Omental fat pad (tissue), 4 donors: ENCODE data around the gene MRPL51. TPM values are rescaled to one million over a fixed set of nuclear protein-coding genes. Genes with fewer than 3 reads are reported as not detected.
A peak's percentile ranks its signal among the peaks of the same experiment; 100 is the strongest.

Experiments
- ATAC-seq: fragments of 150-250 bp; one replicate; pipeline ENCODE4 v1.9.1; 2016; ENCODE audit warnings: mild to moderate bottlenecking, moderate library complexity; ENCODE audit not compliant: low FRiP score
- DNase-seq: peaks from one replicate; pipeline ENCODE4 v3.0.0-alpha.2; 2019; ENCODE audit warnings: low spot score
- total RNA-seq, 4 donors: library from RNA; depleted of rRNA; stranded (reverse); fragments of >200 nt; gene quantifications; one replicate each; pipeline ENCODE4 v1.1.0, GENCODE V29; 2016
- TF ChIP-seq, protein P1 (sequence below), 3 donors: fragments of 450-650 bp; IDR thresholded peaks; one replicate each; pipeline ENCODE4 v1.5.1; 2016 to 2017; ENCODE audit warnings: antibody characterized with exemption in 3 of 3, mild to moderate bottlenecking in 3 of 3, moderate library complexity in 2 of 3

The MRPL51 gene
- total RNA-seq, 4 donors from 2014 or later: 44.1 to 118 (median 67.8) TPM

- TF ChIP-seq, protein P1, sequence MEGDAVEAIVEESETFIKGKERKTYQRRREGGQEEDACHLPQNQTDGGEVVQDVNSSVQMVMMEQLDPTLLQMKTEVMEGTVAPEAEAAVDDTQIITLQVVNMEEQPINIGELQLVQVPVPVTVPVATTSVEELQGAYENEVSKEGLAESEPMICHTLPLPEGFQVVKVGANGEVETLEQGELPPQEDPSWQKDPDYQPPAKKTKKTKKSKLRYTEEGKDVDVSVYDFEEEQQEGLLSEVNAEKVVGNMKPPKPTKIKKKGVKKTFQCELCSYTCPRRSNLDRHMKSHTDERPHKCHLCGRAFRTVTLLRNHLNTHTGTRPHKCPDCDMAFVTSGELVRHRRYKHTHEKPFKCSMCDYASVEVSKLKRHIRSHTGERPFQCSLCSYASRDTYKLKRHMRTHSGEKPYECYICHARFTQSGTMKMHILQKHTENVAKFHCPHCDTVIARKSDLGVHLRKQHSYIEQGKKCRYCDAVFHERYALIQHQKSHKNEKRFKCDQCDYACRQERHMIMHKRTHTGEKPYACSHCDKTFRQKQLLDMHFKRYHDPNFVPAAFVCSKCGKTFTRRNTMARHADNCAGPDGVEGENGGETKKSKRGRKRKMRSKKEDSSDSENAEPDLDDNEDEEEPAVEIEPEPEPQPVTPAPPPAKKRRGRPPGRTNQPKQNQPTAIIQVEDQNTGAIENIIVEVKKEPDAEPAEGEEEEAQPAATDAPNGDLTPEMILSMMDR (IDR thresholded peaks at IDR 0.05): no peak
- peak; percentile 66 for DNase-seq
- ATAC-seq: peak; percentile 51
Observed at GRCh38 chr12:6534945-6535696, 42.1 kb upstream of the MRPL51 start.

DNA sequence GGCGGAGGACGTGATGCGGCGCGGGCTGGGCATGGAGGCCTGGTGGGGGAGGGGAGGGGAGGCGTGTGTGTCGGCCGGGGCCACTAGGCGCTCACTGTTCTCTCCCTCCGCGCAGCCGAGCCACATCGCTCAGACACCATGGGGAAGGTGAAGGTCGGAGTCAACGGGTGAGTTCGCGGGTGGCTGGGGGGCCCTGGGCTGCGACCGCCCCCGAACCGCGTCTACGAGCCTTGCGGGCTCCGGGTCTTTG lies 41.6 kb upstream of the MRPL51 start:
- DNase-seq: no peak
- ATAC-seq: no peak
- TF ChIP-seq, protein P1 (IDR thresholded peaks at IDR 0.05): no peak

GRCh38 chr12:6533923-6534694 lies 41.0 kb upstream of the MRPL51 start, which contains the start of gene GAPDH:
TSS of gene GAPDH (plus strand) at chr12:6534517. CDS start at chr12:6534833, 316 bp downstream.
- ATAC-seq: peak; percentile 71
- DNase-seq: peak; percentile 72

DNA sequence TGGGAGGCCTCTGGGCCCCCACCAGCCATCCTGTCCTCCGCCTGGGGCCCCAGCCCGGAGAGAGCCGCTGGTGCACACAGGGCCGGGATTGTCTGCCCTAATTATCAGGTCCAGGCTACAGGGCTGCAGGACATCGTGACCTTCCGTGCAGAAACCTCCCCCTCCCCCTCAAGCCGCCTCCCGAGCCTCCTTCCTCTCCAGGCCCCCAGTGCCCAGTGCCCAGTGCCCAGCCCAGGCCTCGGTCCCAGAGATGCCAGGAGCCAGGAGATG lies 40.5 kb upstream of the MRPL51 start:
- TF ChIP-seq, protein P1 (IDR thresholded peaks at IDR 0.05): no peak

More at GRCh38 chr12:6533923-6534694, 41.0 kb upstream of the MRPL51 start, which contains the start of gene GAPDH:
- TF ChIP-seq, protein P1 (IDR thresholded peaks at IDR 0.05): no peak

DNA sequence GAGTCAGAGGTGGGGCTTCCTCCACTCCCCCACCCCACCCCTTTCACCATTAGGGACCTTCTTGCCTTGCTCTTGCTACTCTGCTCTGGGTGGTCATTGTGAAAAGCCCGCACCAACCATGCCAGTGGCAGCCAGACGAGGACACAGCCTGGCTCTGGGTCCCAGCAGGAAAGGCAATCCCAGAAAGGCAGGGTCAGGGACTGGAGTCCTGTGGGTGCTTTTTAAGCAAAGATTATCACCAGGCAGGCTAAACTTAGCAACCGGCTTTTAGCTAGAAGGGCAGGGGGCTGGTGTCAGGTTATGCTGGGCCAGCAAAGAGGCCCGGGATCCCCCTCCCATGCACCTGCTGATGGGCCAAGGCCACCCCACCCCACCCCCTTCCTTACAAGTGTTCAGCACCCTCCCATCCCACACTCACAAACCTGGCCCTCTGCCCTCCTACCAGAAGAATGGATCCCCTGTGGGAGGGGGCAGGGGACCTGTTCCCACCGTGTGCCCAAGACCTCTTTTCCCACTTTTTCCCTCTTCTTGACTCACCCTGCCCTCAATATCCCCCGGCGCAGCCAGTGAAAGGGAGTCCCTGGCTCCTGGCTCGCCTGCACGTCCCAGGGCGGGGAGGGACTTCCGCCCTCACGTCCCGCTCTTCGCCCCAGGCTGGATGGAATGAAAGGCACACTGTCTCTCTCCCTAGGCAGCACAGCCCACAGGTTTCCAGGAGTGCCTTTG lies 40.0 kb upstream of the MRPL51 start:
- TF ChIP-seq, protein P1 (IDR thresholded peaks at IDR 0.05): no peak
- ATAC-seq (peak; percentile 29), DNase-seq (no peak)

More for the DNA sequence above, 40.5 kb upstream of the MRPL51 start:
- DNase-seq (no peak), ATAC-seq (peak; percentile 5)

GRCh38 chr12:6532051-6532926 lies 39.2 kb upstream of the MRPL51 start:
- ATAC-seq: peak; percentile 38
- TF ChIP-seq, protein P1 (IDR thresholded peaks at IDR 0.05): no peak
- no peak for DNase-seq
